HepG2 (cell line): Measurements from ENCODE around the gene SCFD2. TPM values are rescaled to one million over a fixed set of nuclear protein-coding genes. Genes with fewer than 3 reads are reported as not detected.

Experiments
- HNF1A ChIP-seq, 2 experiments: sonication (generic) in 1 of 2; formaldehyde crosslinking in 1 of 2; IDR thresholded peaks; 2 replicates each; pipeline versions ENCODE4 v1.4.0 to v1.6.1; 2016 to 2020; ENCODE audit warnings: borderline replicate concordance in 1 of 2, low read depth in 1 of 2, mild to moderate bottlenecking in 1 of 2, missing genetic modification reagents in 1 of 2
- IRF2 ChIP-seq: IDR thresholded peaks from 2 replicates; pipeline ENCODE4 v1.6.1; 2018; ENCODE audit warnings: missing genetic modification reagents, missing compliant biosample characterization
- KDM3A ChIP-seq: IDR thresholded peaks from 2 replicates; pipeline ENCODE4 v1.6.1; 2018; ENCODE audit warnings: low read depth, missing compliant biosample characterization
- SCMH1 ChIP-seq: sonication (generic); formaldehyde crosslinking; IDR thresholded peaks from 2 replicates; pipeline ENCODE4 v1.9.0; 2021; ENCODE audit warnings: missing genetic modification reagents, mild to moderate bottlenecking, borderline replicate concordance
- SMARCC2 ChIP-seq: fragments of 450-650 bp; IDR thresholded peaks from 2 replicates; pipeline ENCODE4 v1.6.1; 2017; ENCODE audit warnings: antibody characterized with exemption, mild to moderate bottlenecking
- ZFP37 ChIP-seq: sonication (generic); formaldehyde crosslinking; IDR thresholded peaks from 2 replicates; pipeline ENCODE4 v1.4.0; 2020; ENCODE audit warnings: missing genetic modification reagents, borderline replicate concordance
- ZNF891 ChIP-seq: sonication (generic); formaldehyde crosslinking; IDR thresholded peaks from 2 replicates; pipeline ENCODE4 v1.5.0; 2020; ENCODE audit warnings: mild to moderate bottlenecking, missing genetic modification reagents
- ZSCAN31 ChIP-seq: sonication (generic); formaldehyde crosslinking; IDR thresholded peaks from 2 replicates; pipeline ENCODE4 v1.5.0; 2020; ENCODE audit warnings: low read depth, mild to moderate bottlenecking, missing genetic modification reagents
- polyA plus RNA-seq, 8 experiments: library from polyadenylated mRNA; depleted of rRNA in 3 of 8; stranded (reverse) in 7 of 8; unstranded in 1 of 8; fragments of >200 nt; fragmentation: Illumina TruSeq in 4 of 8; extraction: Trizol in 4 of 8; gene quantifications; 2 replicates each; pipeline versions ENCODE4 v1.2.1 to v1.2.3, GENCODE V29; 2011 to 2016; ENCODE audit warnings: low read depth in 4 of 8, missing spikeins in 1 of 8, mixed read lengths in 1 of 8; ENCODE audit not compliant: insufficient read depth in 1 of 8
- total RNA-seq, 5 experiments: library from RNA; depleted of rRNA; stranded (reverse); fragments of >200 nt; fragmentation: Illumina TruSeq; extraction: Trizol; gene quantifications; 2 replicates each; pipeline ENCODE4 v1.2.3, GENCODE V29; 2016; ENCODE audit warnings: low read depth in 1 of 5
- TF ChIP-seq, protein P1 (sequence below): sonication (generic); formaldehyde crosslinking; IDR thresholded peaks from 2 replicates; pipeline ENCODE4 v1.4.0; 2020; ENCODE audit warnings: missing genetic modification reagents

Gene SCFD2
- total and polyA plus RNA-seq, 2 of the 13 experiments (the other 11 are each of a cell fraction or from before 2014, with no cell fraction given), result 4.6 to 15.6 TPM

DNA sequence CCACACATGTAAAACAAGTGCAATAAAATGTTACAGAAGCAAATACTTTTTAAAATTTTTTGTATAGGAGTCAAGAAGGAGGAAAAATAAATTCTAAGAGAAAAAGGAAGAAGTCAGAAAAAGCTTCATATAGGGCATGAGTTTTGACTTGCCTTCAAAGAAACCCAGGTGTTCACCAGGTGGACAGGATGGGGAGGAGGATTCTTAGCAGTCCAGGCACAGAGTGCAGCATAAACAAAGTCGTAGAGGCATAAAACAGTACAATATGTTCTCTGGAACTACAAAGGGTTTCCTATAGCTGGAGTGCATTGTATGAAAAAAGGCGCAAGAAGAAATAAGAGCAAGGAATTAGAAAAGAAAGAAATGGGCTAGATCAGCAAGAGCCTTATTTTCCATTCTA lies 1.9 kb upstream of the SCFD2 start (continued):
- TF ChIP-seq ZFP37, result no peak
- no peak for TF ChIP-seq HNF1A (IDR thresholded peaks at IDR 0.05; ENCODE audit: low read depth)
- TF ChIP-seq HNF1A (CRISPR knock-in tag; IDR thresholded peaks at IDR 0.05; ENCODE audit: borderline replicate concordance), result no peak
- TF ChIP-seq ZNF891 (CRISPR knock-in tag), result no peak
- TF ChIP-seq IRF2 (CRISPR knock-in tag), result no peak
- TF ChIP-seq SMARCC2, result no peak
- TF ChIP-seq, protein P1, sequence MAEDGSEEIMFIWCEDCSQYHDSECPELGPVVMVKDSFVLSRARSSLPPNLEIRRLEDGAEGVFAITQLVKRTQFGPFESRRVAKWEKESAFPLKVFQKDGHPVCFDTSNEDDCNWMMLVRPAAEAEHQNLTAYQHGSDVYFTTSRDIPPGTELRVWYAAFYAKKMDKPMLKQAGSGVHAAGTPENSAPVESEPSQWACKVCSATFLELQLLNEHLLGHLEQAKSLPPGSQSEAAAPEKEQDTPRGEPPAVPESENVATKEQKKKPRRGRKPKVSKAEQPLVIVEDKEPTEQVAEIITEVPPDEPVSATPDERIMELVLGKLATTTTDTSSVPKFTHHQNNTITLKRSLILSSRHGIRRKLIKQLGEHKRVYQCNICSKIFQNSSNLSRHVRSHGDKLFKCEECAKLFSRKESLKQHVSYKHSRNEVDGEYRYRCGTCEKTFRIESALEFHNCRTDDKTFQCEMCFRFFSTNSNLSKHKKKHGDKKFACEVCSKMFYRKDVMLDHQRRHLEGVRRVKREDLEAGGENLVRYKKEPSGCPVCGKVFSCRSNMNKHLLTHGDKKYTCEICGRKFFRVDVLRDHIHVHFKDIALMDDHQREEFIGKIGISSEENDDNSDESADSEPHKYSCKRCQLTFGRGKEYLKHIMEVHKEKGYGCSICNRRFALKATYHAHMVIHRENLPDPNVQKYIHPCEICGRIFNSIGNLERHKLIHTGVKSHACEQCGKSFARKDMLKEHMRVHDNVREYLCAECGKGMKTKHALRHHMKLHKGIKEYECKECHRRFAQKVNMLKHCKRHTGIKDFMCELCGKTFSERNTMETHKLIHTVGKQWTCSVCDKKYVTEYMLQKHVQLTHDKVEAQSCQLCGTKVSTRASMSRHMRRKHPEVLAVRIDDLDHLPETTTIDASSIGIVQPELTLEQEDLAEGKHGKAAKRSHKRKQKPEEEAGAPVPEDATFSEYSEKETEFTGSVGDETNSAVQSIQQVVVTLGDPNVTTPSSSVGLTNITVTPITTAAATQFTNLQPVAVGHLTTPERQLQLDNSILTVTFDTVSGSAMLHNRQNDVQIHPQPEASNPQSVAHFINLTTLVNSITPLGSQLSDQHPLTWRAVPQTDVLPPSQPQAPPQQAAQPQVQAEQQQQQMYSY (CRISPR knock-in tag), result no peak
- TF ChIP-seq ZSCAN31 (CRISPR knock-in tag), result no peak
- TF ChIP-seq KDM3A, result no peak
- TF ChIP-seq SCMH1 (CRISPR knock-in tag), result no peak
